ENCODE data around the gene CDC14A.

Gene CDC14A

GRCh38 chr1:100530141-100530540 is 177.8 kb downstream of the CDC14A start:
- TF ChIP-seq, protein P1, sequence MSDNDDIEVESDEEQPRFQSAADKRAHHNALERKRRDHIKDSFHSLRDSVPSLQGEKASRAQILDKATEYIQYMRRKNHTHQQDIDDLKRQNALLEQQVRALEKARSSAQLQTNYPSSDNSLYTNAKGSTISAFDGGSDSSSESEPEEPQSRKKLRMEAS (IDR thresholded peaks at IDR 0.05): no peak
- no peak for TF ChIP-seq TEAD4 (IDR thresholded peaks at IDR 0.05)
- no peak for TF ChIP-seq ZBTB7A (IDR thresholded peaks at IDR 0.05; ENCODE audit: low read depth)
- no peak for TF ChIP-seq NFIC (IDR thresholded peaks at IDR 0.05)
- no peak for TF ChIP-seq RAD21 (IDR thresholded peaks at IDR 0.05; ENCODE audit: low read depth)

DNA sequence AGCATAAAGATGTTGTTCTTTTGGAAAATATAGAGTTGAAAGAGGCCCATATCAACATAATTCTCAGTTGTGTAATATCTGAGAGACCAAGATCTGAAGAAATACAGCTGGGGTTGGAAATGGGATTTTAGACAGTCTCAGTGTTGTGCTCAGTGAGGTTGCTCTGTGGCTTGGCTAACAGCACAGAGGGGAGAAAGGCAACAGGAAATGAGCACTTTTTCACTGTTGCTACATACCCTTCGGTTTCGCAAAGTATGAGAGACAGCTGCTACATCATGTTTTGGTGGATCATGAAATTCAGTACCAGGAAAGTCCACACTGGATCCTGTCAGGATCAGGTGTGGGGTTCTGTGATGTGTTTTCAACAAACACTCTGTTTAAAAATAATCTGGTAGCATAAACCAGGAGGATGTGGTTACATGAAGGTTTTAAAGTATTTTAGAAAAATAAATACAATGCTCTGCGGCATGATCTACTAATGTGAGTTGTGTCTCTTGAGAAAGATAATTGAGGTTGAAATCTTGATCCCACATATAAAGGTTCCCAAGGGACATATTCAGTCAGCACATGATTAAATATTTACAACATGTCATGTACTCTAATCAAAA is 178.7 kb downstream of the CDC14A start:
- no peak for TF ChIP-seq TCF12 (IDR thresholded peaks at IDR 0.05; ENCODE audit: low read depth)
- no peak for TF ChIP-seq CEBPB (IDR thresholded peaks at IDR 0.05)
- no peak for TF ChIP-seq TEAD4 (IDR thresholded peaks at IDR 0.05)
- no peak for TF ChIP-seq CREB1 (IDR thresholded peaks at IDR 0.05; ENCODE audit: low read depth)

DNA sequence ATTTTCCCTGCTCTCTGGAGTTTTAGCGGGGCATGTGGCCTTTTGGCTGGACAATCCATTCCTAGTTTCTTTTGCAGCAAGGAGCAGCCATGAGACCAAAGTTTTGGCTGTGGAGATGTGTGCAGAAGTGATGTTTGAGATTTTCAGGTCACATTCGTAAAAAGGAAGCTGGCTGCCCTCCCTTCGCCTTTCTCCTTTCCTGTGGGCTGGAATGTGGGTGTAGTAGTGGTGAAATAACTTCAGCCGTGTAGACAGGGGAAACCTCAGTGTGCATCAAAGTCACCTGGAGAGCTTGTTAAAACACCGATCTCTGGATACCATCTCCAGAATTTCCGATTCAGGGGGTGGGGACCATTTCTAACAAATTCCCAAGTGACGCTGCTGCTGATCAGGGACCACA is 180.3 kb downstream of the CDC14A start:
- TF ChIP-seq FOXM1 (IDR thresholded peaks at IDR 0.05; ENCODE audit: borderline replicate concordance, low read depth) (no peak), TAF1 (IDR thresholded peaks at IDR 0.05; ENCODE audit: low read depth) (no peak), USF1 (IDR thresholded peaks at IDR 0.05) (no peak), CEBPB (IDR thresholded peaks at IDR 0.05) (no peak), YY1 (IDR thresholded peaks at IDR 0.05; ENCODE audit: low read depth) (no peak), EP300 (IDR thresholded peaks at IDR 0.05; ENCODE audit: borderline replicate concordance) (no peak), RAD21 (IDR thresholded peaks at IDR 0.05; ENCODE audit: low read depth) (no peak), EGR1 (IDR thresholded peaks at IDR 0.05) (no peak), REST (IDR thresholded peaks at IDR 0.05; ENCODE audit: low read depth) (no peak), ZBTB7A (IDR thresholded peaks at IDR 0.05; ENCODE audit: low read depth) (no peak), TEAD4 (IDR thresholded peaks at IDR 0.05) (no peak), NFIC (IDR thresholded peaks at IDR 0.05) (no peak), TCF12 (IDR thresholded peaks at IDR 0.05; ENCODE audit: low read depth) (no peak), CREB1 (IDR thresholded peaks at IDR 0.05; ENCODE audit: low read depth) (no peak)
- TF ChIP-seq, protein P1 (IDR thresholded peaks at IDR 0.05): no peak

DNA sequence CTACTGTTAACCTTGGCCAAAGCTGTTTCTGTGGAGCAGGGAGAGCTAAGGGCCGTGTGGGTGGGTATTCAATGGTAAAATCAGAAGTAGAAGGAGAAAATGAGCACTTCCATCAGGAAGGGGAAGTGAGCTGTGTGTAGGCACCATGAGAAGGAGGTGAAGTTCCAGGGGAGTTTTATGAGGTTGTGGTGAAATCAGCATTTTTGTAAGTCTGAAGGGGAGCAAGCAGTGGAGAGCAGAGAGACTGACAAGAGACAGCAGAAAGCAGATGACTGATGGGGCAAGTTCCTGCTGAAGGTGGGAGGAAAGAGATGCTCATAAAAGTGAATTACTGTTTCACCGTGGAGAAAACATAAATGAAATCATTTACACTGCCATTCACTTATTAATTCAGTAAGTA is 183.0 kb downstream of the CDC14A start:
- TF ChIP-seq EP300 (IDR thresholded peaks at IDR 0.05; ENCODE audit: borderline replicate concordance): no peak

DNA sequence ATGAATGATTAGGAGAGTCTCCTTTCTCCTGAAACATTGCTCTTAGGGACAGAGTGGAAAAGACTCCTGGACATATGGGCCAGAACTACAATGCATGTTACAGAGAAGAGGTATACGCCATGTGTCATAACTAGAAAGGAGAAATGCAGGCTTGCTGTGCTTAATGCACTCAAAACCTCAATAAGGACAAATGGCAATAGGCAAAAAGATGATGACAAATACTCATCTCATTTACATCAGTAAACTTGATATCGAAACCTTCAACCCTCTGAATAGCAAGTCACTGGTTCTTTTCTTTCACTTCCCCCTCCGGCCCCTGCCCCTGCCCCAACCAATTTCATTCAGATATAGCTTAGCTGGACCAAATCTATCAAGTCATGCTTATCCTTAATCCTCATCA is 183.7 kb downstream of the CDC14A start:
- no peak for TF ChIP-seq RAD21 (IDR thresholded peaks at IDR 0.05; ENCODE audit: low read depth)
- no peak for TF ChIP-seq YY1 (IDR thresholded peaks at IDR 0.05; ENCODE audit: low read depth)
- no peak for TF ChIP-seq FOXM1 (IDR thresholded peaks at IDR 0.05; ENCODE audit: borderline replicate concordance, low read depth)
- TF ChIP-seq TCF12 (IDR thresholded peaks at IDR 0.05; ENCODE audit: low read depth): no peak
- no peak for TF ChIP-seq REST (IDR thresholded peaks at IDR 0.05; ENCODE audit: low read depth)
- no peak for TF ChIP-seq EGR1 (IDR thresholded peaks at IDR 0.05)
- TF ChIP-seq TEAD4 (IDR thresholded peaks at IDR 0.05): no peak
- no peak for TF ChIP-seq NFIC (IDR thresholded peaks at IDR 0.05)
- no peak for TF ChIP-seq EP300 (IDR thresholded peaks at IDR 0.05; ENCODE audit: borderline replicate concordance)
- TF ChIP-seq CREB1 (IDR thresholded peaks at IDR 0.05; ENCODE audit: low read depth): no peak
- no peak for TF ChIP-seq CEBPB (IDR thresholded peaks at IDR 0.05)
- TF ChIP-seq, protein P1 (IDR thresholded peaks at IDR 0.05): no peak
- no peak for TF ChIP-seq USF1 (IDR thresholded peaks at IDR 0.05)
- no peak for TF ChIP-seq TAF1 (IDR thresholded peaks at IDR 0.05; ENCODE audit: low read depth)
